GM19035 (cell line): ENCODE results near the gene ENGASE.

ENCODE experiments used
- ATAC-seq: cut with Tn5 transposase; IDR thresholded peaks from one replicate; pipeline ENCODE4 v1.9.1; 2021; ENCODE audit not compliant: unreplicated experiment

The ENGASE gene

GRCh38 chr17:79039171-79039570, 35.5 kb upstream of the ENGASE start:
- ATAC-seq, result no peak

- no peak for ATAC-seq
Observed at GRCh38 chr17:79039886-79040285, 34.7 kb upstream of the ENGASE start.

DNA sequence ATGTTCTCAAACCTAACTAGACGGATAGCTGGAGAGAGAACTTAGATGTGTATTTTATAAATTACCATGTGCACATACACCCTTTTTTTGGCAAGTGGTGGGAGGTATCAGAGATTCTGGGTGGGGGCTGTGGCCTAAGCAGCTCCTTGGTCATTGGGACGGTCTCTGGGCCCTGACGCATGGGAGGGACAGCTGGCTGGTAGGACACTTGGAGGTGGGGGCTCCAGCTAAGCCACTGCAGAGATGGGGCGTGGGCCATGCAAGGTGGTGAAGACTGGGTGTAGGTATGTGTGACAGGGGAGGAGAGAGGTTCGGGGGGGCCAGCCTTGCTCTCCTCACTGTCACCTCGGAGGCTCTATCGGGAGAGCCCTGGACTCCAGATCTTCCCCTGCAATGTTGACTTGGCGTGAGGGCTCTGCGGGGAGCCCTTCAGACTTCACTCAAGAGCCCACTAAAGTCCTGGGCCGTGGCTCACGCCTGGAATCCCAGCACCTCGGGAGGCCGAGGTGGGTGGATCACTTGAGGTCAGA, 33.5 kb upstream of the ENGASE start:
- ATAC-seq, result no peak

DNA sequence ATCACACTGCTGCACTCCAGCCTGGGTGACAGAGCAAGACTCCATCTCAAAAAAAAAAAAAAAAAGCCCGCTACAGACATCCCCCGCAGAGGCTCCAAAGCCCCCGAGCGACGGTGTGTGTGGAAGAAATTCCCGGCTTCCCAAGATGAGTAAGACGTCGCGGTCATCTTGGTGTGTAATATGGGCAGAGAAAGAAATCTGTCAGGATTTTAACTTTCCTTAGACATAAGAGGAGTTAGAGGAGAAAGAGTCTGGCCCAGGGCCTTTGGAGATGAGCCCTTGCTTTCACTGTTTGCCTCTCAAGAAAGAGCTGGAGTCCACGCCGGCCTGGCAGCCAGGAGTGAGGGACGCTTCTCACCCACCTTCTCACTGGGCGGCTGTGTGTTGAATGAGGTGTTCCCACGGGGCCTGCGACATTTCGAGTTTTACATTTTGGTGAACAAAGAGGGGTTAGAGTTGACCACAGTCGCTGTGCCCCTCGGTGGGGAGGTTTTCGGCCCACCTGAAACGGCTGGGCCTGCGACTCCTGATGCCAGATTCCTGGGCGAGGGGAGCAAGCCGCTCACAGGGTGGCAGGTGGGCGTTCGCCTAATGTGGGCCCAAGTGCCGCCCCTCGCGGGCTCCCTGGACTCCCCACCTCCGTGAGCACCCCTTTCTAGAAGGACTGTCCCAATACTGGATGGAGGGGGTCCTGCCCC, 32.8 kb upstream of the ENGASE start:
- ATAC-seq, result no peak

GRCh38 chr17:79042421-79043190, 32.0 kb upstream of the ENGASE start:
- ATAC-seq, result no peak

GRCh38 chr17:79043191-79043930, 31.3 kb upstream of the ENGASE start:
- no peak for ATAC-seq

GRCh38 chr17:79043931-79044320, 30.7 kb upstream of the ENGASE start:
- no peak for ATAC-seq

- ATAC-seq, result no peak
Observed at GRCh38 chr17:79044462-79044861, 30.2 kb upstream of the ENGASE start.

DNA sequence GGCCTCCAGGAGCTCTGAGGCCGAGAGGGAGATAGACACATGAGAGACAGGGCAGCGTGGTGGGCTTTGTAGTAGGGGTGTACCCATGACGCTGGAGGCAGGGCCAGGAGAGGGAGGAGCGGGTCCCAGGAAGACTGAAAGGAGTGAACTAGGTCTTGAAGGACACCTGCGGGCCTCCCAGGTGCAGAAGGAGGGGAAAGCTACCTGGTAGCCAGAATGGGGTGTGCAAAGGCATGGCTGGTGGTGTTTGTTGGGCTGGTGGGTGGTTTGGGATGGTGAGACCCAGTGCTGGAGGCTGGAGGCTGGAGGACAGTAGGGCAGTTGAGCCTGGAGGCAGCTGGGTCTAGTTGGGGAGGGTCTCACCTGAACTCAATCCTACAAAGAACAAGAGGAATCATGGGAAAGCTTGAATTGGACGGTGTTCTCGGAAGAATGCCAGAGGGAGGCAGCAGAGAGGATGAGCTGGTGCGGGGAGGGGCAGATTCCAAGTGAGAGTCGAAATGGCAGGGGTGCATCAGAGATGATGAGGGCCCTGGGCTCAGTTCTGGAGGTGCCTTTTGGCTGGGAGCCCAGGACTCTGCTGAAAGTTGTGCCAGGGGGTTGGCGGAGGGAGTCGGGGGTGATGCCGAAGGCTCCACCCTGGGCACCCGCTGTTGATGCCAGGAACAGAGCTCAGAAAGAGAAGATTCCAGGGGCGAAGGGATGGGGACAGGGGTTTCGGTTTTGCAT, 29.5 kb upstream of the ENGASE start:
- no peak for ATAC-seq

GRCh38 chr17:79045842-79046196, 28.8 kb upstream of the ENGASE start:
- no peak for ATAC-seq

GRCh38 chr17:79046197-79046915, 28.3 kb upstream of the ENGASE start:
- no peak for ATAC-seq

DNA sequence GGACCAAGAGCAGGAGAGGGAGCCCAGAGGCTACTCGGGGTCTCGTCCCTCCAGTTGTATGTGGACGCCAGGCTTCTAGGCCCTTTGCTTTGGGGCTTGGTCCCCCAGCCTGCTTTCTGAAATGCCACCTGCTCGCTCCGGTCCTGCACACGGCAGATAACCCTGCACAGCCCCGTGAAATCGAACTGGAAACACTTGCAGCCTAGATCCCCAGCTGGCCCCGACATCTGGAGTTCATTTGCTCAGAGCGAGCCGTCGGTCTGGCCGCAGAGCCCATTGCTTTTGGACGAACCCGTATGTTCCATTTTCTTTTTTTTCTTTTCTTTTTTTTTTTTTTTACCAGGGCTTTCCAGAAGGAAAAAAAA, 27.7 kb upstream of the ENGASE start:
- no peak for ATAC-seq

DNA sequence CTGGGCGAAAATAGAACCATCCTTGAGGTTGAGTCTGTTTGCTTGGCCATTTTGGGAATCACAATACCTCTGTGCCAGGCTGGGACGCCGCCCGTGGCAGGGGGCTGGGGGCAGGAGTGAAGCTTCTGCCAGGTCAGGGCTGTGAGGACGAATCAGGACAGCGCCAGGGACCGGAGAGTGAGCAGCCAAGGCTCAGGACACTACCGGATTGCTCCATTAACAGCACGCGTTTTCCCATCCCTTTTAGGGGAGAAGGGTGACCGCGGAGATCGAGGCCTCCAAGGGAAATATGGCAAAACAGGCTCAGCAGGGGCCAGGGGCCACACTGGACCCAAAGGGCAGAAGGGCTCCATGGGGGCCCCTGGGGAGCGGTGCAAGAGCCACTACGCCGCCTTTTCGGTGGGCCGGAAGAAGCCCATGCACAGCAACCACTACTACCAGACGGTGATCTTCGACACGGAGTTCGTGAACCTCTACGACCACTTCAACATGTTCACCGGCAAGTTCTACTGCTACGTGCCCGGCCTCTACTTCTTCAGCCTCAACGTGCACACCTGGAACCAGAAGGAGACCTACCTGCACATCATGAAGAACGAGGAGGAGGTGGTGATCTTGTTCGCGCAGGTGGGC, 27.2 kb upstream of the ENGASE start:
- ATAC-seq, result no peak

DNA sequence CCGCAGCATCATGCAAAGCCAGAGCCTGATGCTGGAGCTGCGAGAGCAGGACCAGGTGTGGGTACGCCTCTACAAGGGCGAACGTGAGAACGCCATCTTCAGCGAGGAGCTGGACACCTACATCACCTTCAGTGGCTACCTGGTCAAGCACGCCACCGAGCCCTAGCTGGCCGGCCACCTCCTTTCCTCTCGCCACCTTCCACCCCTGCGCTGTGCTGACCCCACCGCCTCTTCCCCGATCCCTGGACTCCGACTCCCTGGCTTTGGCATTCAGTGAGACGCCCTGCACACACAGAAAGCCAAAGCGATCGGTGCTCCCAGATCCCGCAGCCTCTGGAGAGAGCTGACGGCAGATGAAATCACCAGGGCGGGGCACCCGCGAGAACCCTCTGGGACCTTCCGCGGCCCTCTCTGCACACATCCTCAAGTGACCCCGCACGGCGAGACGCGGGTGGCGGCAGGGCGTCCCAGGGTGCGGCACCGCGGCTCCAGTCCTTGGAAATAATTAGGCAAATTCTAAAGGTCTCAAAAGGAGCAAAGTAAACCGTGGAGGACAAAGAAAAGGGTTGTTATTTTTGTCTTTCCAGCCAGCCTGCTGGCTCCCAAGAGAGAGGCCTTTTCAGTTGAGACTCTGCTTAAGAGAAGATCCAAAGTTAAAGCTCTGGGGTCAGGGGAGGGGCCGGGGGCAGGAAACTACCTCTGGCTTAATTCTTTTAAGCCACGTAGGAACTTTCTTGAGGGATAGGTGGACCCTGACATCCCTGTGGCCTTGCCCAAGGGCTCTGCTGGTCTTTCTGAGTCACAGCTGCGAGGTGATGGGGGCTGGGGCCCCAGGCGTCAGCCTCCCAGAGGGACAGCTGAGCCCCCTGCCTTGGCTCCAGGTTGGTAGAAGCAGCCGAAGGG, 26.4 kb upstream of the ENGASE start:
- ATAC-seq, result no peak

DNA sequence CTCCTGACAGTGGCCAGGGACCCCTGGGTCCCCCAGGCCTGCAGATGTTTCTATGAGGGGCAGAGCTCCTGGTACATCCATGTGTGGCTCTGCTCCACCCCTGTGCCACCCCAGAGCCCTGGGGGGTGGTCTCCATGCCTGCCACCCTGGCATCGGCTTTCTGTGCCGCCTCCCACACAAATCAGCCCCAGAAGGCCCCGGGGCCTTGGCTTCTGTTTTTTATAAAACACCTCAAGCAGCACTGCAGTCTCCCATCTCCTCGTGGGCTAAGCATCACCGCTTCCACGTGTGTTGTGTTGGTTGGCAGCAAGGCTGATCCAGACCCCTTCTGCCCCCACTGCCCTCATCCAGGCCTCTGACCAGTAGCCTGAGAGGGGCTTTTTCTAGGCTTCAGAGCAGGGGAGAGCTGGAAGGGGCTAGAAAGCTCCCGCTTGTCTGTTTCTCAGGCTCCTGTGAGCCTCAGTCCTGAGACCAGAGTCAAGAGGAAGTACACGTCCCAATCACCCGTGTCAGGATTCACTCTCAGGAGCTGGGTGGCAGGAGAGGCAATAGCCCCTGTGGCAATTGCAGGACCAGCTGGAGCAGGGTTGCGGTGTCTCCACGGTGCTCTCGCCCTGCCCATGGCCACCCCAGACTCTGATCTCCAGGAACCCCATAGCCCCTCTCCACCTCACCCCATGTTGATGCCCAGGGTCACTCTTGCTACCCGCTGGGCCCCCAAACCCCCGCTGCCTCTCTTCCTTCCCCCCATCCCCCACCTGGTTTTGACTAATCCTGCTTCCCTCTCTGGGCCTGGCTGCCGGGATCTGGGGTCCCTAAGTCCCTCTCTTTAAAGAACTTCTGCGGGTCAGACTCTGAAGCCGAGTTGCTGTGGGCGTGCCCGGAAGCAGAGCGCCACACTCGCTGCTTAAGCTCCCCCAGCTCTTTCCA, 25.5 kb upstream of the ENGASE start:
- no peak for ATAC-seq

DNA sequence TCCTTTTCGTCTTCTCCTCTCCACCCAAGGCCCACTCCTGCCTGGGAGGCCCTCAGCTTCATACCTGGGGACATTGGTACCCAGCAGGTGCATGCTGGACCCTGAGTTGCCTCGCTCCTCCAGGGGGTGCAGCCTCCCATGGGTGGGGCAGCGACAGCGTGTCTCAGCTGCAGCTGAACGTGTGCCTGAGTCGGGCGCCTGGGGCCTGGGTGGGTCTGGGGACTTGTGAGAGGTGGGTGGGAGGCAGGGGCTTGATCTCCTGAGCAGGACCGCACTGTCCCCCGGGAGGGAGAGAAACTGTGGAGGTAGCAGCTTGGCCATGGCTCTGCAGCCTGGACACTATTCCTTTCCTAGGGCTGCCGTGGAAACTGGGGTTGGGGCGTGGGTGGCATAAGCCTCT, 24.8 kb upstream of the ENGASE start:
- ATAC-seq, result no peak

DNA sequence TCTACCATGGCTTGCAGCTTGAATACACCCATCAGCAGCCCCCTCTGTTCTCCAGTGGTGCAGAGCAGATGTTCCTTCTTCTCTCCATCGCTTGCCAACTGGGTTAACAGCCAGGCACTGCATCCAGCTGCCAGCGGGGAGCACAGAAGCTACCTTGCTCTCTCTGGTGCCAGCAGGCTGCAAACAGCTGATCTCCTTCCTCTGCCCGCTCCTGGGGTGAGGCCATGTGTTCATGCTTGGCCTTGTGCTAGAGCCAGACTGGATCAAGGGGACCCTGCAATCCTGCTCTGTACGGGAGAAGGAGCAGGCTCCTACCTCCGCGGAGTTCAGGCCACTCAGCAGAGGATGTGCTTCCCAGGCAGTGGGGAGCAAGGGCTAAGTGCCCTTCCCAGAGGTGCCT, 24.1 kb upstream of the ENGASE start:
- ATAC-seq, result no peak

- ATAC-seq, result no peak
Observed at GRCh38 chr17:79051306-79051705, 23.3 kb upstream of the ENGASE start.
